AG10803 (cell line): ENCODE measurements around the gene MIOS.

Experiments used
- DNase-seq: peaks from one replicate; pipeline ENCODE4 v3.0.0; 2010; ENCODE audit warnings: low read depth
- H3K4me3 ChIP-seq: 2 replicates; pipeline ENCODE4 v1.5.1; 2011; ENCODE audit warnings: mild to moderate bottlenecking, low read length, control low read depth
- CTCF ChIP-seq: conservative IDR thresholded peaks from 2 replicates; pipeline ENCODE4 v1.5.1; 2011; ENCODE audit warnings: mild to moderate bottlenecking, low read length, control low read depth, inconsistent platforms

The MIOS gene

GRCh38 chr7:7526006-7526405 is 40.7 kb upstream of the MIOS start:
- H3K4me3 ChIP-seq: no peak overlapping the region
- no peak for DNase-seq
- TF ChIP-seq CTCF: no peak

GRCh38 chr7:7527047-7527446 is 39.6 kb upstream of the MIOS start:
- no peak overlapping the region for H3K4me3 ChIP-seq
- no peak for DNase-seq
- no peak for TF ChIP-seq CTCF

GRCh38 chr7:7529328-7529727 is 37.4 kb upstream of the MIOS start:
- no peak for DNase-seq
- no peak for TF ChIP-seq CTCF
- H3K4me3 ChIP-seq: no peak overlapping the region

- DNase-seq: no peak
- TF ChIP-seq CTCF: no peak
- no peak overlapping the region for H3K4me3 ChIP-seq
Observed at GRCh38 chr7:7533831-7534430, 32.8 kb upstream of the MIOS start.

- no peak for TF ChIP-seq CTCF
- DNase-seq: no peak
- H3K4me3 ChIP-seq: no peak within 1 kb of the TSS
Observed at GRCh38 chr7:7535691-7536090, 31.0 kb upstream of the MIOS start, which contains the start of gene COL28A1. TSS of gene COL28A1 (minus strand) at chr7:7535873. CDS start at chr7:7532875, 2,998 bp downstream.

GRCh38 chr7:7536396-7537019 is 30.2 kb upstream of the MIOS start:
- TF ChIP-seq CTCF: no peak
- no peak overlapping the region for H3K4me3 ChIP-seq
- no peak for DNase-seq

GRCh38 chr7:7537711-7538110 is 29.0 kb upstream of the MIOS start:
- no peak for DNase-seq
- H3K4me3 ChIP-seq: no peak overlapping the region
- no peak for TF ChIP-seq CTCF
